Heart left ventricle (tissue), 16 donors: ENCODE measurements around the gene PDCL2. TPM values are rescaled to one million over a fixed set of nuclear protein-coding genes. Genes with fewer than 3 reads are reported as not detected.

Source experiments
- ATAC-seq, 4 donors: fragments of 200-7000 bp; cut with Tn5 transposase; one replicate each; pipeline ENCODE4 v1.9.1; 2020 to 2022; ENCODE audit warnings: moderate library complexity in 4 of 4, mild to moderate bottlenecking in 3 of 4, moderate number of reproducible peaks in 1 of 4
- DNase-seq, 5 donors: peaks; one replicate each; pipeline ENCODE4 v3.0.0-alpha.2; 2020
- H3K27ac ChIP-seq, 12 donors: fragments of 200-600 bp; sonication (generic) in 4 of 12; one replicate each; pipeline versions ENCODE4 v1.5.0 to v1.8.0; 2016 to 2022; ENCODE audit warnings: mild to moderate bottlenecking in 2 of 12
- H3K27me3 ChIP-seq, 9 donors: fragments of 200-600 bp; sonication (generic) in 2 of 9; one replicate each; pipeline versions ENCODE4 v1.5.1 to v1.8.0; 2016 to 2022; ENCODE audit warnings: mild to moderate bottlenecking in 3 of 9
- H3K36me3 ChIP-seq, 9 donors: fragments of 200-600 bp; sonication (generic) in 2 of 9; one replicate each; pipeline versions ENCODE4 v1.5.0 to v1.8.0; 2018 to 2022; ENCODE audit warnings: mild to moderate bottlenecking in 2 of 9
- H3K4me1 ChIP-seq, 12 donors: fragments of 200-600 bp; sonication (generic) in 4 of 12; one replicate each; pipeline versions ENCODE4 v1.5.0 to v1.8.0; 2016 to 2022; ENCODE audit warnings: mild to moderate bottlenecking in 3 of 12
- H3K4me3 ChIP-seq, 12 donors: fragments of 200-600 bp; sonication (generic) in 4 of 12; one replicate each; pipeline versions ENCODE4 v1.5.0 to v1.8.0; 2017 to 2022; ENCODE audit warnings: mild to moderate bottlenecking in 9 of 12, moderate library complexity in 4 of 12
- H3K9me3 ChIP-seq, 12 donors: fragments of 200-600 bp; sonication (generic) in 4 of 12; one replicate each; pipeline versions ENCODE4 v1.5.0 to v1.8.0; 2016 to 2022; ENCODE audit warnings: mild to moderate bottlenecking in 1 of 12
- POLR2A ChIP-seq, 2 donors: fragments of 450-650 bp; IDR thresholded peaks; one replicate each; pipeline ENCODE4 v1.6.1; 2017; ENCODE audit warnings: antibody characterized with exemption in 2 of 2, mild to moderate bottlenecking in 2 of 2, moderate library complexity in 2 of 2
- WGBS, 4 donors: extraction: QIAGEN DNeasy Blood & Tissue Kit in 2 of 4; methylation state at CpG; one replicate each; pipeline versions ENCODE4 v1.1.5 to v1.1.7; 2013 to 2018; 5-methylcytosine and 5-hydroxymethylcytosine counted together
- intact Hi-C, 10 donors: fragments of 100-400 bp; cut with DNase I; formaldehyde crosslinking; loops; one replicate each; pipeline versions ENCODE4 v1.11.1 to v1.14.2; 2022
- polyA plus RNA-seq, 2 donors: library from polyadenylated mRNA; stranded (reverse); fragments of 200-250 nt; gene quantifications; one replicate each; pipeline ENCODE4 v1.2.3, GENCODE V29; 2013
- total RNA-seq, 9 donors: library from RNA; depleted of rRNA in 2 of 9; stranded (reverse); fragments of >200 nt in 2 of 9; fragmentation: NEBNext Ultra II Directional in 3 of 9; extraction: Animal tissue kit (Norgen Biotek cat#: 25700) in 3 of 9; gene quantifications; one replicate each; pipeline versions ENCODE4 v1.1.0 to v1.2.4, GENCODE V29; 2016 to 2023
- TF ChIP-seq, protein P1 (sequence below), 12 donors: fragments of 200-600 bp; sonication (generic) in 4 of 12; IDR thresholded peaks; one replicate each; pipeline versions ENCODE4 v1.5.0 to v1.8.0; 2018 to 2022; ENCODE audit warnings: antibody characterized with exemption in 12 of 12, mild to moderate bottlenecking in 5 of 12
- donor health status: ischemic (EF 13 %, LVEDD 7.1; RV severe dilation, severe dysfunction).
- donor health status: healthy with polysubstance abuse.
- donor health status: DM: no; HTN: yes; CAD: no.
- donor health status: DM: no; HTN: no; CAD: no.
- donor health status: ischemic (EF 25% LVEDD 6.9; RV normal size, moderate dysfunction).
- donor health status: ischemic (EF 25% LVEDD 5.7; RV mildly dilated, moderate dysfunction).
- donor health status: healthy.
- donor health status: DM: yes; HTN: yes; CAD: no.
- donor health status: ischemic (EF 35%, LVEDD 5.7; RV mildly dilated, moderate dysfunction).
- donor health status: nonischemic (EF 11% LVEDD 7.7; RV severe dilation, severe dysfunction).
- donor health status: DM: yes; HTN: yes; CAD: no.
- donor health status: PGD.
- donor health status: ischemic (EF 29% LVEDD 5.4; RV normal size, mild dysfunction).
- donor health status: nonischemic (EF 23%, LVEDD 6.1; RV moderate dilation, normal function).

PDCL2 gene
- total and polyA plus RNA-seq, 11 donors, result not detected

GRCh38 chr4:55539658-55540057 is 52.4 kb downstream of the PDCL2 start:
- Histone ChIP-seq H3K4me1 (peaks cover 0 to 17% (median 4%) of the 10 kb centered on the region in 12 donors), H3K36me3 (no peaks in the 10 kb centered on the region), H3K27ac (no peak overlapping the region), H3K9me3 (peaks cover 0 to under 1% (median 0%) of the 10 kb centered on the region in 12 donors), H3K27me3 (no peaks in the 10 kb centered on the region), H3K4me3 (no peak overlapping the region)
- no peak for ATAC-seq
- intact Hi-C loops, result loop anchor here in 9 of 10 donors (10.0 kb wide), 7 partner anchors 85 to 325 kb away; partner anchors contain the start of genes EXOC1 (in 4 of the 9) and TMEM165 (in 1 of the 9)
- 66 to 95% (median 91%) methylated on average over 2 of the region's 2 CpGs for WGBS, 4 donors
- TF ChIP-seq POLR2A (IDR thresholded peaks at IDR 0.05), result no peak
- TF ChIP-seq, protein P1, sequence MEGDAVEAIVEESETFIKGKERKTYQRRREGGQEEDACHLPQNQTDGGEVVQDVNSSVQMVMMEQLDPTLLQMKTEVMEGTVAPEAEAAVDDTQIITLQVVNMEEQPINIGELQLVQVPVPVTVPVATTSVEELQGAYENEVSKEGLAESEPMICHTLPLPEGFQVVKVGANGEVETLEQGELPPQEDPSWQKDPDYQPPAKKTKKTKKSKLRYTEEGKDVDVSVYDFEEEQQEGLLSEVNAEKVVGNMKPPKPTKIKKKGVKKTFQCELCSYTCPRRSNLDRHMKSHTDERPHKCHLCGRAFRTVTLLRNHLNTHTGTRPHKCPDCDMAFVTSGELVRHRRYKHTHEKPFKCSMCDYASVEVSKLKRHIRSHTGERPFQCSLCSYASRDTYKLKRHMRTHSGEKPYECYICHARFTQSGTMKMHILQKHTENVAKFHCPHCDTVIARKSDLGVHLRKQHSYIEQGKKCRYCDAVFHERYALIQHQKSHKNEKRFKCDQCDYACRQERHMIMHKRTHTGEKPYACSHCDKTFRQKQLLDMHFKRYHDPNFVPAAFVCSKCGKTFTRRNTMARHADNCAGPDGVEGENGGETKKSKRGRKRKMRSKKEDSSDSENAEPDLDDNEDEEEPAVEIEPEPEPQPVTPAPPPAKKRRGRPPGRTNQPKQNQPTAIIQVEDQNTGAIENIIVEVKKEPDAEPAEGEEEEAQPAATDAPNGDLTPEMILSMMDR (IDR thresholded peaks at IDR 0.05), result no peak
- DNase-seq, result no peak

DNA sequence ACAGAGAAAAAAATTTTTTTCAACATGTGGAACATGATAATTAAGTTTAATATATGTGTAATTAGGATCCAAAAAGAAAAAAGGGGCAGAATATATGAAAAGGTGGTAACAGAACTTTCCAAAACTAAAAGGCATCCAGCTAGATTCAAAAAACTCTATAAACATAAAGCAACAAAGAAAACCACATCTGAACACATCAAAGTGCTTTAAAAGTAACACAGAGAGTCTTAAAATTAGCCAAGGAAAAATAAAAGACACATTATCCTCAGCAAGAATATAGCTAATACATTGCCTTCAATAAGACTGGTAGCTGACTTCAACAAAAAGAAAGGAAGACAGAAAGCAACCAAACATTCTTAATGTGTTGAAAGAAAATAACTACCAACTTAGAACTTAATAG is 53.5 kb downstream of the PDCL2 start:
- no peak overlapping the region for H3K4me3 ChIP-seq
- peaks cover 0 to 9% (median 0%) of the 10 kb centered on the region in 12 donors for H3K4me1 ChIP-seq
- TF ChIP-seq, protein P1 (IDR thresholded peaks at IDR 0.05), result no peak
- no peak for TF ChIP-seq POLR2A (IDR thresholded peaks at IDR 0.05)
- peaks cover 0 to 12% (median 0%) of the 10 kb centered on the region in 12 donors for H3K9me3 ChIP-seq
- H3K27me3 ChIP-seq, result no peaks in the 10 kb centered on the region
- intact Hi-C loops, result no loop called here
- DNase-seq, result no peak
- H3K36me3 ChIP-seq, result peaks cover 0 to 1% (median 0%) of the 10 kb centered on the region in 9 donors
- H3K27ac ChIP-seq, result no peak overlapping the region
- ATAC-seq, result no peak

DNA sequence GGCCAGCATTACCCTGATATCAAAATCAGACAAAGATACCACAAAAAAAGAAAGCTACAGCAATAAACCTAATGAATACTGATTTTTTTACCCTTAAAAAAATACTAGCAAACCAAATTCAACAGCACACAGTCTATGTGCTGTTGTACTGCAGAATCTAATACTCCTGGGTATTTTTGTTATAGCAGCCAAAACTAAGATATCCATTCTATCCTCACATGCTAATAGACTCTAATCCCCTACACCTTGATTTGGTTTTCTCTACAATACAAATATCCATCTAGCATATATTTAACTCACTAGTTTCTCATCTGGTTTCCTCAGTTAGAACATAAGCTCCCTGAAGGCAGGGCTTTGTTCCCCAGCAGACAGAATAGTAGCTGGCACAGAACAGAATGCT is 57.7 kb downstream of the PDCL2 start:
- H3K4me3 ChIP-seq, result no peak overlapping the region
- TF ChIP-seq, protein P1 (IDR thresholded peaks at IDR 0.05), result no peak
- TF ChIP-seq POLR2A (IDR thresholded peaks at IDR 0.05), result no peak
- no peak overlapping the region for H3K27ac ChIP-seq
- DNase-seq (no peak), ATAC-seq (no peak)
- H3K36me3 ChIP-seq, result peaks cover 0 to 5% (median 0%) of the 10 kb centered on the region in 9 donors
- peaks cover 0 to 44% (median 6%) of the 10 kb centered on the region in 12 donors for H3K9me3 ChIP-seq
- intact Hi-C loops, result no loop called here
- no peaks in the 10 kb centered on the region for H3K27me3 ChIP-seq
- H3K4me1 ChIP-seq, result no peaks in the 10 kb centered on the region

- H3K4me3 ChIP-seq, result no peak overlapping the region
- intact Hi-C loops, result no loop called here
- H3K27me3 ChIP-seq, result no peaks in the 10 kb centered on the region
- DNase-seq (no peak), ATAC-seq (no peak)
- 84 to 91% (median 86%) methylated on average over 4 of the region's 4 CpGs for WGBS, 4 donors
- H3K9me3 ChIP-seq, result peaks cover 0 to 44% (median 6%) of the 10 kb centered on the region in 12 donors
- H3K36me3 ChIP-seq, result peaks cover 0 to 5% (median 0%) of the 10 kb centered on the region in 9 donors
- H3K4me1 ChIP-seq, result no peaks in the 10 kb centered on the region
- no peak overlapping the region for H3K27ac ChIP-seq
- TF ChIP-seq POLR2A (IDR thresholded peaks at IDR 0.05), result no peak
- TF ChIP-seq, protein P1 (IDR thresholded peaks at IDR 0.05), result no peak
These were observed 61.4 kb downstream of the PDCL2 start for GRCh38 chr4:55530691-55531090.
